K562 (cell line): Measurements from ENCODE around the gene MME. TPM values are rescaled to one million over a fixed set of nuclear protein-coding genes. Genes with fewer than 3 reads are reported as not detected.

Experiments
- ARID1B ChIP-seq: fragments of 450-650 bp; IDR thresholded peaks from 2 replicates; pipeline ENCODE4 v1.6.1; 2016; ENCODE audit warnings: antibody characterized with exemption, mild to moderate bottlenecking, inconsistent platforms
- ATF7 ChIP-seq: fragments of 450-650 bp; IDR thresholded peaks from 2 replicates; pipeline ENCODE4 v1.7.1; 2014; ENCODE audit warnings: mild to moderate bottlenecking, moderate library complexity
- BACH1 ChIP-seq: fragments of 200-800 bp; sonication (Bioruptor generic); IDR thresholded peaks from 2 replicates; pipeline ENCODE4 v1.6.1; 2016; ENCODE audit warnings: missing genetic modification characterization, missing compliant biosample characterization
- BCL6 ChIP-seq: fragments of 250-450 bp; sonication (Bioruptor Pico); IDR thresholded peaks from 2 replicates; pipeline ENCODE4 v1.4.0; 2020
- CSDE1 ChIP-seq, 2 experiments: fragments of 450-650 bp; IDR thresholded peaks; 2 replicates each; pipeline ENCODE4 v1.6.1; 2016; ENCODE audit warnings: mild to moderate bottlenecking in 1 of 2
- GABPA ChIP-seq: fragments of 200-800 bp; sonication (Bioruptor generic); conservative IDR thresholded peaks from 2 replicates; pipeline ENCODE4 v1.6.1; 2016; ENCODE audit warnings: low read depth, missing genetic modification characterization, missing compliant biosample characterization
- HMGN3 ChIP-seq: IDR thresholded peaks from 2 replicates; pipeline ENCODE4 v1.6.1; 2011; ENCODE audit warnings: borderline replicate concordance, low read depth, mild to moderate bottlenecking, mixed read lengths, low read length; ENCODE audit not compliant: insufficient read length; ENCODE audit errors: extremely low read depth
- LARP7 ChIP-seq: fragments of 450-650 bp; IDR thresholded peaks from 2 replicates; pipeline ENCODE4 v1.6.1; 2016
- PCBP2 ChIP-seq: fragments of 200-400 bp; formaldehyde crosslinking; IDR thresholded peaks from 2 replicates; pipeline ENCODE4 v1.6.1; 2018; ENCODE audit warnings: low read length, low read depth, mild to moderate bottlenecking, moderate library complexity; ENCODE audit not compliant: poor library complexity, severe bottlenecking
- SMARCA5 ChIP-seq: fragments of 450-650 bp; IDR thresholded peaks from 2 replicates; pipeline ENCODE4 v1.6.1; 2016
- STAG1 ChIP-seq: sonication (generic); formaldehyde crosslinking; IDR thresholded peaks from 2 replicates; pipeline ENCODE4 v1.5.0; 2020; ENCODE audit warnings: missing genetic modification reagents, borderline replicate concordance
- TBP ChIP-seq: optimal IDR thresholded peaks from 2 replicates; pipeline ENCODE3; 2011; ENCODE audit warnings: low read depth, low read length, improper control_type of control experiment
- TGIF2 ChIP-seq: sonication (generic); formaldehyde crosslinking; IDR thresholded peaks from 2 replicates; pipeline ENCODE4 v1.8.1; 2022; ENCODE audit warnings: mild to moderate bottlenecking, missing genetic modification reagents, moderate library complexity
- XRCC3 ChIP-seq: fragments of 450-650 bp; IDR thresholded peaks from 2 replicates; pipeline ENCODE4 v1.6.1; 2017; ENCODE audit warnings: mild to moderate bottlenecking, moderate library complexity
- ZC3H4 ChIP-seq: sonication (generic); formaldehyde crosslinking; IDR thresholded peaks from 2 replicates; pipeline ENCODE4 v1.9.0; 2021; ENCODE audit warnings: missing genetic modification reagents, borderline replicate concordance
- ZNF23 ChIP-seq: fragments of 250-450 bp; sonication (Bioruptor Pico); IDR thresholded peaks from 2 replicates; pipeline ENCODE4 v1.4.0; 2020; ENCODE audit warnings: mild to moderate bottlenecking
- ZNF316 ChIP-seq: fragments of 450-650 bp; IDR thresholded peaks from 2 replicates; pipeline ENCODE4 v1.6.1; 2016
- ZNF384 ChIP-seq: IDR thresholded peaks from 2 replicates; pipeline ENCODE4 v1.6.1; 2012; ENCODE audit warnings: low read depth, low read length, improper control_type of control experiment
- ZNF583 ChIP-seq: fragments of 250-450 bp; sonication (Bioruptor Pico); IDR thresholded peaks from 2 replicates; pipeline ENCODE4 v1.4.0; 2020
- polyA plus RNA-seq, 8 experiments: library from polyadenylated mRNA; depleted of rRNA in 4 of 8; stranded (reverse) in 5 of 8; unstranded in 3 of 8; fragments of >200 nt; fragmentation: Nextera tagmentation in 2 of 8; fragmentation: Illumina TruSeq in 1 of 8; extraction: Ambion mirVana in 2 of 8; extraction: Trizol in 1 of 8; gene quantifications; 2 replicates each; pipeline versions ENCODE4 v1.2.1 to v1.2.3, GENCODE V29; 2011 to 2014; ENCODE audit warnings: inconsistent platforms in 1 of 8, missing spikeins in 1 of 8
- total RNA-seq, 7 experiments: library from RNA; depleted of rRNA in 6 of 7; stranded (reverse); fragments of >200 nt in 6 of 7; fragmentation: Illumina TruSeq in 2 of 7; extraction: Trizol in 2 of 7; gene quantifications; 2 replicates each; pipeline versions ENCODE4 v1.2.1 to v1.2.3, GENCODE V29; 2011 to 2021; ENCODE audit warnings: low replicate concordance in 1 of 7
- TF ChIP-seq, protein P1 (sequence below): fragments of 450-650 bp; IDR thresholded peaks from 2 replicates; pipeline ENCODE4 v1.6.1; 2017; ENCODE audit warnings: mild to moderate bottlenecking, moderate library complexity
- TF ChIP-seq, protein P2 (sequence below): sonication (generic); formaldehyde crosslinking; IDR thresholded peaks from 2 replicates; pipeline ENCODE4 v1.8.0; 2023; ENCODE audit warnings: mild to moderate bottlenecking, missing genetic modification reagents
- TF ChIP-seq, protein P3 (sequence below): fragments of 450-650 bp; IDR thresholded peaks from 2 replicates; pipeline ENCODE4 v1.6.1; 2014; ENCODE audit warnings: low read depth, mild to moderate bottlenecking, moderate library complexity, borderline replicate concordance
- TF ChIP-seq, protein P4 (sequence below): fragments of 450-650 bp; IDR thresholded peaks from 2 replicates; pipeline ENCODE4 v1.6.1; 2016; ENCODE audit warnings: borderline replicate concordance

MME gene
- total and polyA plus RNA-seq, 9 of the 15 experiments (the other 6 are each of a cell fraction or from before 2014, with no cell fraction given) = 0.80 to 8.6 (median 2.5) TPM

DNA sequence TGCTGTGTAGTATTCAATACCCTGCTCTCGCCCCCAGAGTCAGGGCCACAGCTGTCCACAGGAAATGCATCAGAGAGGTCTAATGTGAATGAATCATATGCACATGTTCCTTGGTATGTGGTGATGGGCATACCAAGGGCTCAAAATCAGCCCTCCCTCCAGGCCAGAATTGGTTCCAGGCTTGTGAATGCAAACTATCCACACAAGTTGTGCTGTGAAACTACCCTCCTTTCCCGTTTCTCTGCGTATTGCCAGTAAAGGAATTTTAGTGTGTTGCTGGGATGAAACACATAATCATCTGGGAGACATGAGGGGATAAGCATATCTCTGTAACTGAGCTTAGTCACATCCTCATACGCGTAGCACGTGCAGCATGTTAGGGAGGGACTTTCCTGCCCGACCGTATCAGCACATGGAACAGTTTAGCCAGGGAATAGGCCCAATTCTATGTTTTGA, 9.2 kb upstream of the MME start (continued):
- TF ChIP-seq, protein P1, sequence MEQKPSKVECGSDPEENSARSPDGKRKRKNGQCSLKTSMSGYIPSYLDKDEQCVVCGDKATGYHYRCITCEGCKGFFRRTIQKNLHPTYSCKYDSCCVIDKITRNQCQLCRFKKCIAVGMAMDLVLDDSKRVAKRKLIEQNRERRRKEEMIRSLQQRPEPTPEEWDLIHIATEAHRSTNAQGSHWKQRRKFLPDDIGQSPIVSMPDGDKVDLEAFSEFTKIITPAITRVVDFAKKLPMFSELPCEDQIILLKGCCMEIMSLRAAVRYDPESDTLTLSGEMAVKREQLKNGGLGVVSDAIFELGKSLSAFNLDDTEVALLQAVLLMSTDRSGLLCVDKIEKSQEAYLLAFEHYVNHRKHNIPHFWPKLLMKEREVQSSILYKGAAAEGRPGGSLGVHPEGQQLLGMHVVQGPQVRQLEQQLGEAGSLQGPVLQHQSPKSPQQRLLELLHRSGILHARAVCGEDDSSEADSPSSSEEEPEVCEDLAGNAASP = no peak
- TF ChIP-seq PCBP2 = no peak
- TF ChIP-seq GABPA = peak; percentile 26; the same call in 1 of the 2 replicates
- TF ChIP-seq, protein P2, sequence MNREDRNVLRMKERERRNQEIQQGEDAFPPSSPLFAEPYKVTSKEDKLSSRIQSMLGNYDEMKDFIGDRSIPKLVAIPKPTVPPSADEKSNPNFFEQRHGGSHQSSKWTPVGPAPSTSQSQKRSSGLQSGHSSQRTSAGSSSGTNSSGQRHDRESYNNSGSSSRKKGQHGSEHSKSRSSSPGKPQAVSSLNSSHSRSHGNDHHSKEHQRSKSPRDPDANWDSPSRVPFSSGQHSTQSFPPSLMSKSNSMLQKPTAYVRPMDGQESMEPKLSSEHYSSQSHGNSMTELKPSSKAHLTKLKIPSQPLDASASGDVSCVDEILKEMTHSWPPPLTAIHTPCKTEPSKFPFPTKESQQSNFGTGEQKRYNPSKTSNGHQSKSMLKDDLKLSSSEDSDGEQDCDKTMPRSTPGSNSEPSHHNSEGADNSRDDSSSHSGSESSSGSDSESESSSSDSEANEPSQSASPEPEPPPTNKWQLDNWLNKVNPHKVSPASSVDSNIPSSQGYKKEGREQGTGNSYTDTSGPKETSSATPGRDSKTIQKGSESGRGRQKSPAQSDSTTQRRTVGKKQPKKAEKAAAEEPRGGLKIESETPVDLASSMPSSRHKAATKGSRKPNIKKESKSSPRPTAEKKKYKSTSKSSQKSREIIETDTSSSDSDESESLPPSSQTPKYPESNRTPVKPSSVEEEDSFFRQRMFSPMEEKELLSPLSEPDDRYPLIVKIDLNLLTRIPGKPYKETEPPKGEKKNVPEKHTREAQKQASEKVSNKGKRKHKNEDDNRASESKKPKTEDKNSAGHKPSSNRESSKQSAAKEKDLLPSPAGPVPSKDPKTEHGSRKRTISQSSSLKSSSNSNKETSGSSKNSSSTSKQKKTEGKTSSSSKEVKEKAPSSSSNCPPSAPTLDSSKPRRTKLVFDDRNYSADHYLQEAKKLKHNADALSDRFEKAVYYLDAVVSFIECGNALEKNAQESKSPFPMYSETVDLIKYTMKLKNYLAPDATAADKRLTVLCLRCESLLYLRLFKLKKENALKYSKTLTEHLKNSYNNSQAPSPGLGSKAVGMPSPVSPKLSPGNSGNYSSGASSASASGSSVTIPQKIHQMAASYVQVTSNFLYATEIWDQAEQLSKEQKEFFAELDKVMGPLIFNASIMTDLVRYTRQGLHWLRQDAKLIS = no peak
- 0 out of 2 replicates have a peak, but pooled peaks have one; percentile 21 for TF ChIP-seq ARID1B
- TF ChIP-seq STAG1 (CRISPR knock-in tag) = no peak
- TF ChIP-seq, protein P3, sequence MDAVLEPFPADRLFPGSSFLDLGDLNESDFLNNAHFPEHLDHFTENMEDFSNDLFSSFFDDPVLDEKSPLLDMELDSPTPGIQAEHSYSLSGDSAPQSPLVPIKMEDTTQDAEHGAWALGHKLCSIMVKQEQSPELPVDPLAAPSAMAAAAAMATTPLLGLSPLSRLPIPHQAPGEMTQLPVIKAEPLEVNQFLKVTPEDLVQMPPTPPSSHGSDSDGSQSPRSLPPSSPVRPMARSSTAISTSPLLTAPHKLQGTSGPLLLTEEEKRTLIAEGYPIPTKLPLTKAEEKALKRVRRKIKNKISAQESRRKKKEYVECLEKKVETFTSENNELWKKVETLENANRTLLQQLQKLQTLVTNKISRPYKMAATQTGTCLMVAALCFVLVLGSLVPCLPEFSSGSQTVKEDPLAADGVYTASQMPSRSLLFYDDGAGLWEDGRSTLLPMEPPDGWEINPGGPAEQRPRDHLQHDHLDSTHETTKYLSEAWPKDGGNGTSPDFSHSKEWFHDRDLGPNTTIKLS = no peak
- no peak for TF ChIP-seq ZNF384
- TF ChIP-seq TBP = no peak
- no peak for TF ChIP-seq ZNF23
- no peak for TF ChIP-seq BCL6 (CRISPR knock-in tag)
- no peak for TF ChIP-seq ZNF583 (CRISPR knock-in tag)
- no peak for TF ChIP-seq TGIF2 (CRISPR knock-in tag)
- no peak for TF ChIP-seq ZC3H4 (CRISPR knock-in tag)
- TF ChIP-seq SMARCA5 = no peak
- TF ChIP-seq BACH1 (tag) = no peak
- no peak for TF ChIP-seq ZNF316
- no peak for TF ChIP-seq LARP7
- no peak for TF ChIP-seq XRCC3
- no peak for TF ChIP-seq ATF7
- TF ChIP-seq, protein P4, sequence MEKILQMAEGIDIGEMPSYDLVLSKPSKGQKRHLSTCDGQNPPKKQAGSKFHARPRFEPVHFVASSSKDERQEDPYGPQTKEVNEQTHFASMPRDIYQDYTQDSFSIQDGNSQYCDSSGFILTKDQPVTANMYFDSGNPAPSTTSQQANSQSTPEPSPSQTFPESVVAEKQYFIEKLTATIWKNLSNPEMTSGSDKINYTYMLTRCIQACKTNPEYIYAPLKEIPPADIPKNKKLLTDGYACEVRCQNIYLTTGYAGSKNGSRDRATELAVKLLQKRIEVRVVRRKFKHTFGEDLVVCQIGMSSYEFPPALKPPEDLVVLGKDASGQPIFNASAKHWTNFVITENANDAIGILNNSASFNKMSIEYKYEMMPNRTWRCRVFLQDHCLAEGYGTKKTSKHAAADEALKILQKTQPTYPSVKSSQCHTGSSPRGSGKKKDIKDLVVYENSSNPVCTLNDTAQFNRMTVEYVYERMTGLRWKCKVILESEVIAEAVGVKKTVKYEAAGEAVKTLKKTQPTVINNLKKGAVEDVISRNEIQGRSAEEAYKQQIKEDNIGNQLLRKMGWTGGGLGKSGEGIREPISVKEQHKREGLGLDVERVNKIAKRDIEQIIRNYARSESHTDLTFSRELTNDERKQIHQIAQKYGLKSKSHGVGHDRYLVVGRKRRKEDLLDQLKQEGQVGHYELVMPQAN = no peak
- no peak for TF ChIP-seq CSDE1 (IDR thresholded peaks at IDR 0.05)
- no peak for TF ChIP-seq HMGN3
